HepG2 (cell line): ENCODE results near the gene SLC2A5. TPM values are rescaled to one million over a fixed set of nuclear protein-coding genes. Genes with fewer than 3 reads are reported as not detected.

Experiments
- ATAC-seq: fragments of 200-7000 bp; cut with Tn5 transposase; 3 replicates; pipeline ENCODE4 v1.9.1; 2020; ENCODE audit warnings: mild to moderate bottlenecking, moderate library complexity
- BruUV-seq: library from RNA; stranded (reverse); fragments of 400-500 nt; replicated peaks from 2 replicates; lab custom pipeline; 2021; lab: Mats Ljungman, UMichigan
- CTCF ChIA-PET: fragments of 300-600 bp; formaldehyde crosslinking; extraction: SDS; loops from one replicate; lab custom pipeline; 2021; ENCODE audit warnings: low total read pairs, inconsistent platforms, low intra/inter-chr PET ratio; lab: Yijun Ruan, JAX
- POLR2A ChIA-PET: fragments of 350-600 bp; sonication (Branson Sonifier 250); formaldehyde crosslinking; loops from one replicate; lab custom pipeline; 2020; ENCODE audit warnings: antibody characterized with exemption, inconsistent platforms; lab: Yijun Ruan, JAX
- DNase-seq: peaks from one replicate; pipeline ENCODE4 v3.0.0-alpha.2; 2015; ENCODE audit warnings: low spot score
- FAIRE-seq: peaks from 3 replicates; lab custom pipeline; 2011; peaks lifted over from hg19 to GRCh38; lab: Jason Lieb, UNC
- H2AFZ ChIP-seq: one replicate; pipeline ENCODE4 v1.6.1; 2011; ENCODE audit warnings: low read length, inconsistent platforms
- H3K27ac ChIP-seq: fragments of 300-600 bp; 3 replicates; pipeline ENCODE4 v1.8.0; 2011; ENCODE audit warnings: mixed run types, mild to moderate bottlenecking, mixed read lengths, low read length, inconsistent platforms; ENCODE audit not compliant: insufficient read depth; ENCODE audit errors: extremely low read length
- H3K27me3 ChIP-seq, 2 experiments: fragments of 200-600 bp in 1 of 2; 2 replicates in 1 of 2; 3 replicates in 1 of 2; pipeline versions ENCODE4 v1.6.0 to v1.8.0; 2011; ENCODE audit warnings: low read length in 2 of 2, mild to moderate bottlenecking in 2 of 2, moderate library complexity in 2 of 2, inconsistent platforms in 1 of 2; ENCODE audit not compliant: insufficient read depth in 2 of 2, control insufficient read depth in 1 of 2
- H3K36me3 ChIP-seq, 2 experiments: fragments of 200-600 bp in 1 of 2; replicated peaks in 1 of 2; 2 replicates in 1 of 2; 3 replicates in 1 of 2; pipeline versions ENCODE4 v1.5.1 to v1.8.0; 2011; ENCODE audit warnings: low read length in 2 of 2, inconsistent platforms in 1 of 2; ENCODE audit not compliant: insufficient read depth in 2 of 2, control insufficient read depth in 1 of 2
- H3K4me1 ChIP-seq: 2 replicates; pipeline ENCODE4 v1.5.1; 2012; ENCODE audit warnings: low read length, inconsistent platforms; ENCODE audit not compliant: insufficient read depth
- H3K4me2 ChIP-seq: 2 replicates; pipeline ENCODE4 v1.6.0; 2011; ENCODE audit warnings: low read depth, low read length, inconsistent platforms
- H3K4me3 ChIP-seq, 3 experiments: fragments of 200-600 bp in 1 of 3; sonication (generic), shearing (Covaris generic) in 1 of 3; replicated peaks in 1 of 3; 2 replicates each; pipeline ENCODE4 v1.5.1; 2011 to 2016; ENCODE audit warnings: low read length in 3 of 3, inconsistent platforms in 2 of 3, low read depth in 2 of 3, mild to moderate bottlenecking in 2 of 3, control low read depth in 1 of 3, mixed read lengths in 1 of 3; ENCODE audit not compliant: insufficient read depth in 1 of 3
- H3K79me2 ChIP-seq: one replicate; pipeline ENCODE4 v1.6.1; 2011; ENCODE audit warnings: low read length, inconsistent platforms; ENCODE audit not compliant: insufficient read depth
- H3K9ac ChIP-seq: 2 replicates; pipeline ENCODE4 v1.6.0; 2011; ENCODE audit warnings: mild to moderate bottlenecking, low read depth, low read length, inconsistent platforms; ENCODE audit not compliant: insufficient read depth
- H3K9me3 ChIP-seq: 2 replicates; pipeline ENCODE4 v1.5.1; 2012; ENCODE audit warnings: mild to moderate bottlenecking, low read length
- H4K20me1 ChIP-seq: 2 replicates; pipeline ENCODE4 v1.6.0; 2011; ENCODE audit warnings: inconsistent platforms, mild to moderate bottlenecking, low read length, moderate library complexity; ENCODE audit not compliant: insufficient read depth
- ELK4 ChIP-seq: sonication (generic); formaldehyde crosslinking; IDR thresholded peaks from 2 replicates; pipeline ENCODE4 v1.9.0; 2021; ENCODE audit warnings: missing genetic modification reagents, borderline replicate concordance
- ERF ChIP-seq: IDR thresholded peaks from 2 replicates; pipeline ENCODE4 v1.6.1; 2018; ENCODE audit warnings: missing biosample characterization, missing genetic modification reagents
- ISX ChIP-seq: sonication (generic); formaldehyde crosslinking; conservative IDR thresholded peaks from 2 replicates; pipeline ENCODE4 v1.5.0; 2020; ENCODE audit warnings: missing genetic modification reagents
- PLSCR1 ChIP-seq: sonication (generic); formaldehyde crosslinking; IDR thresholded peaks from 2 replicates; pipeline ENCODE4 v1.5.0; 2020; ENCODE audit warnings: missing genetic modification reagents, mild to moderate bottlenecking, borderline replicate concordance
- RFXAP ChIP-seq: sonication (generic); formaldehyde crosslinking; IDR thresholded peaks from 2 replicates; pipeline ENCODE4 v1.4.0; 2020; ENCODE audit warnings: missing genetic modification reagents, borderline replicate concordance
- ZNF18 ChIP-seq: sonication (generic); formaldehyde crosslinking; IDR thresholded peaks from 2 replicates; pipeline ENCODE4 v1.8.0; 2022; ENCODE audit warnings: mild to moderate bottlenecking, missing genetic modification reagents; ENCODE audit not compliant: insufficient replicate concordance
- ZNF318 ChIP-seq: sonication (generic); formaldehyde crosslinking; IDR thresholded peaks from 2 replicates; pipeline ENCODE4 v1.4.0; 2020; ENCODE audit warnings: mild to moderate bottlenecking, missing genetic modification reagents
- WGBS: methylation state at CpG from one replicate; pipeline ENCODE4 v1.1.6; 2017; ENCODE audit warnings: low lambda C conversion rate; 5-methylcytosine and 5-hydroxymethylcytosine counted together
- in situ Hi-C: cut with HindIII; loops from 2 replicates; pipeline ENCODE4 v1.10.0; 2017; ENCODE audit warnings: low pct_unique_long_range_greater_than_20kb; ENCODE audit not compliant: extremely low pct_ligation_motif_present
- intact Hi-C: fragments of 100-400 bp; cut with micrococcal nuclease; formaldehyde crosslinking; loops from one replicate; pipeline ENCODE4 v1.10.0; 2022; ENCODE audit not compliant: unreplicated experiment
- polyA plus RNA-seq, 8 experiments: library from polyadenylated mRNA; depleted of rRNA in 3 of 8; stranded (reverse) in 7 of 8; unstranded in 1 of 8; fragments of >200 nt; fragmentation: Illumina TruSeq in 4 of 8; extraction: Trizol in 4 of 8; gene quantifications; 2 replicates each; pipeline versions ENCODE4 v1.2.1 to v1.2.3, GENCODE V29; 2011 to 2016; ENCODE audit warnings: low read depth in 4 of 8, missing spikeins in 1 of 8, mixed read lengths in 1 of 8; ENCODE audit not compliant: insufficient read depth in 1 of 8
- total RNA-seq, 5 experiments: library from RNA; depleted of rRNA; stranded (reverse); fragments of >200 nt; fragmentation: Illumina TruSeq; extraction: Trizol; gene quantifications; 2 replicates each; pipeline ENCODE4 v1.2.3, GENCODE V29; 2016; ENCODE audit warnings: low read depth in 1 of 5

Gene SLC2A5
- total and polyA plus RNA-seq, 2 of the 13 experiments (the other 11 are each of a cell fraction or from before 2014, with no cell fraction given) = 0.04 to 0.54 TPM

GRCh38 chr1:9038881-9039760 is 30.3 kb downstream of the SLC2A5 start:
- no peak for FAIRE-seq
- TF ChIP-seq ERF (no peak), ZNF18 (CRISPR knock-in tag) (no peak), ELK4 (CRISPR knock-in tag) (no peak), RFXAP (CRISPR knock-in tag) (no peak), ISX (CRISPR knock-in tag) (no peak), ZNF318 (no peak), PLSCR1 (CRISPR knock-in tag) (no peak)
- Histone ChIP-seq H3K36me3 (no peaks in the 10 kb centered on the region), H2AFZ (no peak overlapping the region), H3K9ac (no peak overlapping the region), H3K4me3 (no peak overlapping the region), H3K27ac (no peak overlapping the region), H3K4me2 (no peak overlapping the region), H3K4me1 (no peaks in the 10 kb centered on the region), H4K20me1 (no peaks in the 10 kb centered on the region), H3K27me3 (peaks cover 1 to 17% of the 10 kb centered on the region in 2 experiments; a peak in 4 of 5 replicates), H3K79me2 (no peaks in the 10 kb centered on the region), H3K9me3 (no peaks in the 10 kb centered on the region)
- intact Hi-C loops = no loop called here
- BruUV-seq = no TSS peak
- ATAC-seq = no peak
- ChIA-PET POLR2A (no interaction called here), CTCF (no interaction called here)
- no peak for DNase-seq
- 60% methylated on average over 6 of the region's 62 CpGs for WGBS
- in situ Hi-C loops = no loop called here
